ENCODE measurements around the gene FAM168A.
"Not testable (repeated sequence)": the region's sequence is repeated elsewhere in the genome, so short reads cannot be mapped to it uniquely, and the experiment has no call there.

The FAM168A gene

DNA sequence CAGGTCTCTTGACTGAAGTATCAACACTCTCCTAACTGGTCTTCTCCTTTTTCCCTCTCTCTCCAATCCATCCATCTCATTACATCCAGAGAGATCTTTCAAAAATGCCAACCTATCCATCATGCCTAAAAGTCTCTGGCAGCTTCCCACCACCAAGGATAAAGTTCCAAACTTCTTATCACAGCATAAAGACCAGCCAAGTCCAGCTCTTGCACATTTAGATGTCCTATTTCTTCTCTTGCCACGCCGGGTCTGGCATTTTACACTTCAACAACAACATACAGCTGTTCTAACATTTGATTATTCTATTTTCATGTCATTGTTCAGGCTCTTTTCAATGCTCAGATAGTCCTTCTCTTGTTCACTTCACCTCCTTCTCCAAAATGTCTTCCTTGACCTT, 151.1 kb downstream of the FAM168A start:
- Histone ChIP-seq H3K4me1 (ENCODE audit: control insufficient read depth, insufficient read depth, low read length, poor library complexity, severe bottlenecking) (no peaks in the 10 kb centered on the region), H3K27ac (ENCODE audit: insufficient read depth, low read length, poor library complexity, severe bottlenecking) (no peak overlapping the region), H3K36me3 (ENCODE audit: control insufficient read depth, insufficient read depth, low read length) (no peaks in the 10 kb centered on the region), H3K4me3 (ENCODE audit: insufficient read depth, low read depth, low read length, poor library complexity, severe bottlenecking) (no peak overlapping the region), H3K27me3 (replicated peaks; ENCODE audit: control insufficient read depth, insufficient read depth, low read length, poor library complexity, severe bottlenecking) (no peaks in the 10 kb centered on the region), H3K9me3 (ENCODE audit: control insufficient read depth, low read length) (no peaks in the 10 kb centered on the region)
- no peak for DNase-seq

- DNase-seq, result no peak
- Histone ChIP-seq H3K9me3 (ENCODE audit: control insufficient read depth, low read length) (no peaks in the 10 kb centered on the region), H3K27me3 (replicated peaks; ENCODE audit: control insufficient read depth, insufficient read depth, low read length, poor library complexity, severe bottlenecking) (no peaks in the 10 kb centered on the region), H3K4me1 (ENCODE audit: control insufficient read depth, insufficient read depth, low read length, poor library complexity, severe bottlenecking) (no peaks in the 10 kb centered on the region), H3K27ac (ENCODE audit: insufficient read depth, low read length, poor library complexity, severe bottlenecking) (no peak overlapping the region), H3K4me3 (ENCODE audit: insufficient read depth, low read depth, low read length, poor library complexity, severe bottlenecking) (no peak overlapping the region), H3K36me3 (ENCODE audit: control insufficient read depth, insufficient read depth, low read length) (no peaks in the 10 kb centered on the region)
These were observed 151.9 kb downstream of the FAM168A start for GRCh38 chr11:73445980-73446379.

GRCh38 chr11:73439002-73439843, 158.7 kb downstream of the FAM168A start:
- Histone ChIP-seq H3K9me3 (ENCODE audit: control insufficient read depth, low read length) (no peaks in the 10 kb centered on the region), H3K27ac (ENCODE audit: insufficient read depth, low read length, poor library complexity, severe bottlenecking) (no peak overlapping the region), H3K27me3 (replicated peaks; ENCODE audit: control insufficient read depth, insufficient read depth, low read length, poor library complexity, severe bottlenecking) (no peaks in the 10 kb centered on the region), H3K4me3 (ENCODE audit: insufficient read depth, low read depth, low read length, poor library complexity, severe bottlenecking) (no peak overlapping the region), H3K36me3 (ENCODE audit: control insufficient read depth, insufficient read depth, low read length) (no peaks in the 10 kb centered on the region), H3K4me1 (ENCODE audit: control insufficient read depth, insufficient read depth, low read length, poor library complexity, severe bottlenecking) (no peaks in the 10 kb centered on the region)
- DNase-seq, result no peak

DNA sequence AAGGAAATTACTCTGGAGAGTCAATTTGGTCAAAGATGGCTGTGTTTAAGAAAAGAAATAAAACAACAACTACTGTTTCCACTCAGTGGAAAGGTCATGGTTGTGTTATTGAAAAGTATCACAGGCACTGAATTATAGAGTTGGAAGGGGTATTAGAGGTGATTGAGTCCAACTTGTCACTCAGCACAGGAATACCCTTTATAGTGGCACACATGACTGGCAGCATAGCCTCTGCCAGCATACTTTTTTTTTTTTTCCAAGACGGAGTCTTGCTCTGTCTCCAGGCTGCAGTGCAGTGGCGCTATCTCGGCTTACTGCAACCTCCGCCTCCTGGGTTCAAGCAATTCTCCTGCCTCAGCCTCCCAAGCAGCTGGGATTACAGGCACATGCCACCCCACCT, 161.1 kb downstream of the FAM168A start:
- not testable (repeated sequence) for H3K9me3 ChIP-seq (ENCODE audit: control insufficient read depth, low read length); H3K27me3 ChIP-seq (replicated peaks; ENCODE audit: control insufficient read depth, insufficient read depth, low read length, poor library complexity, severe bottlenecking); H3K4me3 ChIP-seq (ENCODE audit: insufficient read depth, low read depth, low read length, poor library complexity, severe bottlenecking); H3K4me1 ChIP-seq (ENCODE audit: control insufficient read depth, insufficient read depth, low read length, poor library complexity, severe bottlenecking); DNase-seq; H3K27ac ChIP-seq (ENCODE audit: insufficient read depth, low read length, poor library complexity, severe bottlenecking); H3K36me3 ChIP-seq (ENCODE audit: control insufficient read depth, insufficient read depth, low read length)

- H3K4me3 ChIP-seq (ENCODE audit: insufficient read depth, low read depth, low read length, poor library complexity, severe bottlenecking), result no peak overlapping the region
- H3K9me3 ChIP-seq (ENCODE audit: control insufficient read depth, low read length), result no peaks in the 10 kb centered on the region
- no peaks in the 10 kb centered on the region for H3K27me3 ChIP-seq (replicated peaks; ENCODE audit: control insufficient read depth, insufficient read depth, low read length, poor library complexity, severe bottlenecking)
- DNase-seq, result no peak
- no peaks in the 10 kb centered on the region for H3K36me3 ChIP-seq (ENCODE audit: control insufficient read depth, insufficient read depth, low read length)
- H3K4me1 ChIP-seq (ENCODE audit: control insufficient read depth, insufficient read depth, low read length, poor library complexity, severe bottlenecking), result no peaks in the 10 kb centered on the region
- H3K27ac ChIP-seq (ENCODE audit: insufficient read depth, low read length, poor library complexity, severe bottlenecking), result no peak overlapping the region
These were observed 166.5 kb downstream of the FAM168A start for GRCh38 chr11:73431396-73431795.

DNA sequence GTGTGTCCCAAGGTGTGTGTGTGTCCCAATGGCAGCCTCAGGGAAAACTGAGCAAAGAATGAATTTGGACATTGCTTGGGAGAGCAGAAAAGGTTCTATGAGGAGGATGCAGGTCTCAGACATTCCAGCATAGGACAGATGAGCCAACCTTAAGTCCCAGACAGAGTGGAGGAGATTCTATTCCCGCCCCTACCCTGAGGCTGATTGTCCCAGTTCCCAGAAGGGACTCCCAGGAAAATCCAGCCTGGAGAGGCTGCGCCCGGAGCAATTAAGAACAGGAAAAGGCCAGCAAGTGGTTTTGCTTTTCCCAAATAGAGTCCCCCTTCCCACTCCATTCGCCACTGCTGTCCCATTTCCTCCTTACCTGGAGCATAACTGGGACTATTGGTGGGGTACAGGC, 167.6 kb downstream of the FAM168A start:
- no peaks in the 10 kb centered on the region for H3K9me3 ChIP-seq (ENCODE audit: control insufficient read depth, low read length)
- no peaks in the 10 kb centered on the region for H3K4me1 ChIP-seq (ENCODE audit: control insufficient read depth, insufficient read depth, low read length, poor library complexity, severe bottlenecking)
- DNase-seq, result no peak
- no peak overlapping the region for H3K4me3 ChIP-seq (ENCODE audit: insufficient read depth, low read depth, low read length, poor library complexity, severe bottlenecking)
- no peak overlapping the region for H3K27ac ChIP-seq (ENCODE audit: insufficient read depth, low read length, poor library complexity, severe bottlenecking)
- no peaks in the 10 kb centered on the region for H3K36me3 ChIP-seq (ENCODE audit: control insufficient read depth, insufficient read depth, low read length)
- H3K27me3 ChIP-seq (replicated peaks; ENCODE audit: control insufficient read depth, insufficient read depth, low read length, poor library complexity, severe bottlenecking), result no peaks in the 10 kb centered on the region

DNA sequence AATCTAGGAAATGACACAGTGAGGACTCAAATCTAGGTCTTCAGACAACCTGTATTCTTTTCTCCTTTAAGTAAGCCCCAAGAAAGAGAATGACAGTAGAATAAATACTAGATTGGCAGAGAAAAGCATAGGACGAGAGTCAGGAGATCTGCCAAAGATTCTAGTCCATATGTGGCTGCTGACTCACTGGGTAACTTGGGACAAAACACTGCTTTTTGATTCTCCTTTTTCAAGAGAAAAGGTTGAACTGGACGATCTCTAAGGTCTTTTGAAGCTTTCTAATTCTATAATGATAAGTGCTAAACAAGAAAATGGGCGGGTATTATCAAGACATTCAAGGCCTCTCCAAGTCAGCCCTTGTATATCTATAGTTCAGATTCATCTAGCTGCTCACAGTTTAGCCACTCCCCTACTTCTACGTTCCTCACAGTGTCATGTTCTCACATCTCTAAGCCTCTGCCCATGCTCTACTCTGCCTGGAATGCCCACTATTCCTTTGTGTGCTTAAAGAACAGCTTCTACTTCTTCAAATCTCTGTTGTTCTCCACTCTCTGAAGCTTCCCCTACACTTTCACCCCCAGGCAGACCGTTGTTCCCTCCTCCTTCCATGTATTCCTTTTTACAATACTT, 168.7 kb downstream of the FAM168A start:
- Histone ChIP-seq H3K4me3 (ENCODE audit: insufficient read depth, low read depth, low read length, poor library complexity, severe bottlenecking) (no peak overlapping the region), H3K27ac (ENCODE audit: insufficient read depth, low read length, poor library complexity, severe bottlenecking) (no peak overlapping the region), H3K4me1 (ENCODE audit: control insufficient read depth, insufficient read depth, low read length, poor library complexity, severe bottlenecking) (no peaks in the 10 kb centered on the region), H3K36me3 (ENCODE audit: control insufficient read depth, insufficient read depth, low read length) (no peaks in the 10 kb centered on the region), H3K27me3 (replicated peaks; ENCODE audit: control insufficient read depth, insufficient read depth, low read length, poor library complexity, severe bottlenecking) (no peaks in the 10 kb centered on the region), H3K9me3 (ENCODE audit: control insufficient read depth, low read length) (no peaks in the 10 kb centered on the region)
- no peak for DNase-seq

DNA sequence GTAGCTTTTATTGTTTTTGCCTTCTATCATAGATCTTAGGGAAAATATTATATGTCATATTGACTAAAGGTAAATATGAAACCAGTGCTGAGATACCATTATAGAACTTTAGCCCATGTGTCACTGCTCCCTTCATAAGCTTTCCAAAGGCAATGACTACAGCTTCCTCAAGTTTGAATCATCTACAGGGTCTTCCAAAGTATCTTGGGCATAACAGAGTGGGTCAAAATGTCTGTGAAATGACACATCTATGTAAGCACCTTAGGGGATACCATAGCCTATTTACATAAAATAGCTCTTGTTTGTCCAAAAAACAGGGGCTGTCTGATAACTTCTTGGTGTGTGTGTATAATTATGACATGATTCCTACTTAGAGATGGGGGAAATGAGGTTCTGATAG, 169.2 kb downstream of the FAM168A start:
- Histone ChIP-seq H3K36me3 (ENCODE audit: control insufficient read depth, insufficient read depth, low read length) (no peaks in the 10 kb centered on the region), H3K4me1 (ENCODE audit: control insufficient read depth, insufficient read depth, low read length, poor library complexity, severe bottlenecking) (no peaks in the 10 kb centered on the region), H3K27ac (ENCODE audit: insufficient read depth, low read length, poor library complexity, severe bottlenecking) (no peak overlapping the region), H3K9me3 (ENCODE audit: control insufficient read depth, low read length) (no peaks in the 10 kb centered on the region), H3K4me3 (ENCODE audit: insufficient read depth, low read depth, low read length, poor library complexity, severe bottlenecking) (no peak overlapping the region), H3K27me3 (replicated peaks; ENCODE audit: control insufficient read depth, insufficient read depth, low read length, poor library complexity, severe bottlenecking) (no peaks in the 10 kb centered on the region)
- no peak for DNase-seq

DNA sequence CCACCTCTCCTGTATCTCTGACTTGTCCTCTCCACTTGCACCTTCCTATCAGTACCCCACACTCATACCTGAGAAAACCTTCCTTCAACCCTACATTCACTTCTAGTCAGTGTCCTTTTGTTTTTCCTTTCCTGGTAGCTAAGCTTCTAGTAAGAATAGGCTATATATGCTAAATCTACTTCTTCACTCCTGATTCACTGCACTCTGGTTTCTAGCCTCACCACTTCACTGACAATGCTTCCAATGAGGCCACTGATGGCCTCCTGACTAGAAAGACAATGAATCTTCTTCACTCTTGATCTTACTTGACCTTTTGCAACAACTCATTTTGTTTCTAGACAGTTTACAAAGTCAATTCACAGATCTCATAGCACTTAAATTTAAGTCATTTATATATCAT, 169.7 kb downstream of the FAM168A start:
- DNase-seq, result no peak
- Histone ChIP-seq H3K36me3 (ENCODE audit: control insufficient read depth, insufficient read depth, low read length) (no peaks in the 10 kb centered on the region), H3K9me3 (ENCODE audit: control insufficient read depth, low read length) (no peaks in the 10 kb centered on the region)

DNA sequence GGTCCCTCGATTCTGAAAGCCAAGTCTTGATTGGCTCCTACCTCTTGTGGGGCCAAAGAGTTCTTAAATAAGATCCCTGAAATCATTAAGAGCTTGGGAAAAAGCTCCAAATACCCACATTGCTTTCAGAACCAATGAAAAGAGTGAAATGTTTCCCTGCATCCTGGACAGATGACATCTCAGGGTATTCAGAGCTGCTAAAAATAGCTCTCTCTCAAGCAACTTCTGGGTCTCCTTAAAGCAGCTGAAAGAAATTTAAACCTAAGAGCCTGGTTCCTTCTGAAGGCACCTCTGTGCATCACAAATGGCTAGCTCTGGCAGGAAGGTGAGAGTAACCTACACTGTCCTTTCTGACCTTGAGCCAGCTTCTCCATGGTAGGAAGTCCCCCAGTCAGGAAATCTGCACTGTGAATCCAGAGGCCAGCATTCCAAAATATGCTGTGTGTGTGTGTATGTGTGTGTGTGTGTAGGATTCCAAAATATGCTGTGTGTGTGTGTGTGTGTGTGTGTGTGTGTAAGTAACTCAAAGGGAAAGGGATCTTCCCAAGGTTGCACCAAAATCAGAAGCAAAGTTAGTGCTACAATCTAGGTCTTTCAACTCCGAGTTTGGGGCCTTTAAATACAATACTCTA, 171.6 kb downstream of the FAM168A start:
- Histone ChIP-seq H3K27me3 (replicated peaks; ENCODE audit: control insufficient read depth, insufficient read depth, low read length, poor library complexity, severe bottlenecking) (no peaks in the 10 kb centered on the region), H3K36me3 (ENCODE audit: control insufficient read depth, insufficient read depth, low read length) (no peaks in the 10 kb centered on the region), H3K27ac (ENCODE audit: insufficient read depth, low read length, poor library complexity, severe bottlenecking) (no peak overlapping the region), H3K9me3 (ENCODE audit: control insufficient read depth, low read length) (no peaks in the 10 kb centered on the region), H3K4me3 (ENCODE audit: insufficient read depth, low read depth, low read length, poor library complexity, severe bottlenecking) (no peak overlapping the region), H3K4me1 (ENCODE audit: control insufficient read depth, insufficient read depth, low read length, poor library complexity, severe bottlenecking) (no peaks in the 10 kb centered on the region)
- no peak for DNase-seq

More for the DNA sequence above, 169.7 kb downstream of the FAM168A start:
- H3K4me1 ChIP-seq (ENCODE audit: control insufficient read depth, insufficient read depth, low read length, poor library complexity, severe bottlenecking), result no peaks in the 10 kb centered on the region
- no peak overlapping the region for H3K4me3 ChIP-seq (ENCODE audit: insufficient read depth, low read depth, low read length, poor library complexity, severe bottlenecking)
- H3K27ac ChIP-seq (ENCODE audit: insufficient read depth, low read length, poor library complexity, severe bottlenecking), result no peak overlapping the region
- no peaks in the 10 kb centered on the region for H3K27me3 ChIP-seq (replicated peaks; ENCODE audit: control insufficient read depth, insufficient read depth, low read length, poor library complexity, severe bottlenecking)
